H4 (cell line): ENCODE measurements around the gene GUCD1. TPM values are rescaled to one million over a fixed set of nuclear protein-coding genes. Genes with fewer than 3 reads are reported as not detected.

Source experiments
- DNase-seq: peaks from one replicate; pipeline ENCODE4 v3.0.0-alpha.2; 2015; ENCODE audit warnings: low spot score
- total RNA-seq: library from RNA; depleted of rRNA; stranded (reverse); fragments of >200 nt; shearing (Covaris generic); gene quantifications from 2 replicates; pipeline ENCODE4 v1.2.3, GENCODE V29; 2014

Gene GUCD1
- total RNA-seq, 1 experiment from 2014 or later = 42.2 TPM

- no peak for DNase-seq
These were observed 35.7 kb upstream of the GUCD1 start for GRCh38 chr22:24590596-24591173.

- DNase-seq = no peak
These were observed 34.6 kb upstream of the GUCD1 start for GRCh38 chr22:24589518-24590030.

DNA sequence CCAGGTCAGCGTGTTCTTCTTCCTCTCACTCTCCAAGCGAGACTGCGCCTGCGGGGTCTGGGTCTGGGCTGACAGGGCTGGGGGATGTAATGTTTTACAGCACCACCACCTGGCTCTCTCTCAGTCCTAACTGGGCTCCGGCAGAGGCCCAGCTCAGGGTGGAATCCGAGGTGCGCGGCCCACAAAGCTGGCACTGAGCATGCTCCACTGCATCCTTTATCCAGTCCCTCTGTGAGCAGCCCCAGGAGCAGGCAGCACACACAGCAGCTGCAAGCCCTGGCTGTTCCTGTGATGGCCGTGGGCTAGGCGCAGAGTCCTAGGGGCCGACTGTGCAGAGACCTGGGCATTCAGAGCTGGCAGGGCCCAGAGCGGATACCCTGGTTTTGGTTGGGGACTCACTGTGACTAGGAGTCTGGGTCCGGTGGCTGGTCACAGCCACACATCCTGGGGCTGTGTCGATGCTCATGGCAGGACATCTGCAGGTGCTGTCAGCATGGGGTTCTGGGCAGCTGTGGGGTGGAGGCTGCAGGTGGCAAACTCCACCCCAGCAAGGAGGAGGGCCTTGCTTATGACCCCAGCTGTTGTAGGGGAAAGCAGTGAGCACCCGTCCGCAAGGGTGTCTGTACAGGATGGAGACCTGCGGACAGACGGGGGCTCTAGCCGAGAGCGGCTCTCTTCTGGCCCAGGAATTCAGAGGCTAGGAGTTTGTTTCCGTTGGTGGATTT is 34.0 kb upstream of the GUCD1 start:
- no peak for DNase-seq

GRCh38 chr22:24588381-24588756 is 33.4 kb upstream of the GUCD1 start:
- no peak for DNase-seq

DNA sequence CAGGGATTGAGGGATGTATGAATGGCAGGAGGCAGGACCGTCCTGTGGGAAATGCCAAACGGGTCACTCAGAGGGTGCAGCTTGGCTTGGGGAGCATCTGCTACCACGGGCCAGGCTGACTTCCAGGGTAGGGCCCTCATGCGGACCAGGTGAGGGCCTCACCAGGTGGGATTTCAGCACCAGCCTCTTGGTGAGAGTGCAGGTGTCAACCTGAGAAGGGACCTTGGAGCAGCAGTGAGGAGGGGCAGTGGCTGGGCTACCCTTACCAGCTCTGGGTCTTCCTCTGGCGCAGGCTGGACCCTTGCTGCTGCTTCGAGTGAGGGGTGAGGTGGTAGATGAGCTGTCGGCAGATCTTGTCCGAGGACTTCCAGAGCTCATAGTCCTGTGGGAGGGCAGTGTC is 33.0 kb upstream of the GUCD1 start:
- DNase-seq = no peak

GRCh38 chr22:24587251-24587650 is 32.3 kb upstream of the GUCD1 start:
- DNase-seq = no peak

DNA sequence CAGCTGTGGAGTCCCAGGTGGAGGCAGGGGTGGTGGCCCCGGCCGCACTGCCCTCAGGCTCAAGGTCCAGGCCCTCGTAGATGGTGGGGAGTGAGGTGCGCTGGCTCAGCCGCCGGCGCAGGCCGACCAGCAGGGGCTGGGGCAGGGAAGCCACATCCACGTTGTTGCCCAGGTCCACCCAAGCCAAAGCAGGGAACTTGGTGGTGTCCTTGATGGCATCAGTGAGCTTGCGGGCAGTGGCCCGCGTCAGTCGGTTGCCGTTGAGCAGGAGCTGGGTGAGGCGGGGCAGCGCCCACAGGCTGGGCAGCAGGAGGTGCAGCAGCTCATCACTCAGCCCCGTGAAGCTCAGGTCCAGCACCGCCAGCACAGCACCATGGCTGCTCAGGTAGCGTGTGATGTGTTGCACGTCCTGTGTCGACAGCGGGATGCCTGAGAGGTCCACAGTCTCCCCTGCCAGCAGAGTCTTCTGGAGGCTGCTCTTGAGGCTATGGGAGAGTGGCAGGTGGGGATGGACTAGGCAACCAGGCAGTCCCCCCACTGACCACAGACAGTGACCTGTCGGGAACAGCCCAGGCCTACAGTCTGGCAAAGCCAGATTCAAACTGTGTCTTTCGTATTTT is 31.1 kb upstream of the GUCD1 start:
- no peak for DNase-seq

DNA sequence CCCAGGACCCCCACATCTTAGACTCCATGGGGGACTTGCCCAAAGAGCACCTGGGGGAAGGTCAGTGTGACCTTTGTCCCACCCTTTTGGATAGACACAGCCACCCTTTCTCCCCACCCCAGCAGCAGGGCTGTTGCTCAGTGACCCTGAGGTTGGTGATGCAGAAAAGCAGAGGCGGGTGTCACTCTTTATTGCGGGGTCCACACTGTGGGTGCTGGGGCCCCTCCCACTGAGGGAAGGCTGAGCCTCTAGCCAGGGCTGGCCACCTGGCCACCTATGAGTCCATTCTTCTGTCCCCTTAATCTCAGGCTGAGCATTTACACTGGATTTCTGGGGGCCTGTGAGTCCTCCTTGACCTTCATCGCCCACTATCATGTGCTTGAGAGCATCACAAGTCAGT is 30.5 kb upstream of the GUCD1 start:
- DNase-seq = no peak

DNA sequence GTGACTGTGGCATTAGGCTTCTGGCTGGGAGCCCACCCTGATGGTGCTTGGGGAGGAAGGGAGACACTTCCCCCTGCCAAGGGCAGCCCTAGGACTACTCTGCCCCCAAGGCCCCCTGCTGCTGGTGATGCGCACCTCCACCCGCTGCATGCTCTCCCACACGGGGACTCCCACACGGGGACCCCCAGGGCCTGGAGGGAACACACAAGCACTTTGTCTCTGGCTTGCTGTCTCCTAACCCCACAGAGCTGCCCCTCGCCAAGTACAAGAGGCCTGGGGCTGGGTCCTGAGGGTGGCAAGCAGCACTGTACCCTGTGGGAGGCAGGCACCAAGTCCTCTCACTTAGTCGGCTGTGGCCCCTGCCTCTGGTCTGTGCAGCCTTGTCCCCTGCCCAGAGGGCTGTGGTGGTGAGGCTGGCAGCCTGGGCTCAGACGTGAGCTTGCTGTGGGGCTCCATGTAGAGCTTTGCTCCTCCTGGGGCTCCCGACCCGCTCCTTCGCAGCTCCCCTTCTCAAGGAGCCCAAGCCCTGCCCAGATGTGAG is 30.0 kb upstream of the GUCD1 start:
- DNase-seq = no peak

GRCh38 chr22:24584166-24584790 is 29.3 kb upstream of the GUCD1 start:
- DNase-seq = no peak

- DNase-seq = peak; percentile 20
These were observed 28.6 kb upstream of the GUCD1 start for GRCh38 chr22:24583221-24584165.

GRCh38 chr22:24582056-24582814 is 27.3 kb upstream of the GUCD1 start:
- DNase-seq = no peak

DNA sequence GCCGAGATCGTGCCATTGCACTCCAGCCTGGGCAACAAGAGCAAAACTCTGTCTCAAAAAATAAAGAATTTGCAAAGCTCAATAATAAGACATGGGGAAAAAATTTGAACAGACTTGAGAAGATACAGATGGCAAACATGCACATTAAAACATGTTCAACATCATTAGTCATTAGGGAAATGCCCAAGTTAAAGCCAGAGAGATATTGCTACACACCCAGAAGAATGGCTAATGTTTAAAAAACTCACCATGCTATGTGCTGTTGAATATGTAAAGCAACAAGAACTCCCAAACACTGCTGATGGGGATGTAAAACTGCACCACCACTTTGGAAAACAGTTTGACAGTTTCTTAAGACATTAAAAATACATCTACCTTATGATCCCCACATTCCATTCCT is 25.3 kb upstream of the GUCD1 start:
- no peak for DNase-seq

- no peak for DNase-seq
These were observed 24.3 kb upstream of the GUCD1 start for GRCh38 chr22:24579258-24579601.

DNA sequence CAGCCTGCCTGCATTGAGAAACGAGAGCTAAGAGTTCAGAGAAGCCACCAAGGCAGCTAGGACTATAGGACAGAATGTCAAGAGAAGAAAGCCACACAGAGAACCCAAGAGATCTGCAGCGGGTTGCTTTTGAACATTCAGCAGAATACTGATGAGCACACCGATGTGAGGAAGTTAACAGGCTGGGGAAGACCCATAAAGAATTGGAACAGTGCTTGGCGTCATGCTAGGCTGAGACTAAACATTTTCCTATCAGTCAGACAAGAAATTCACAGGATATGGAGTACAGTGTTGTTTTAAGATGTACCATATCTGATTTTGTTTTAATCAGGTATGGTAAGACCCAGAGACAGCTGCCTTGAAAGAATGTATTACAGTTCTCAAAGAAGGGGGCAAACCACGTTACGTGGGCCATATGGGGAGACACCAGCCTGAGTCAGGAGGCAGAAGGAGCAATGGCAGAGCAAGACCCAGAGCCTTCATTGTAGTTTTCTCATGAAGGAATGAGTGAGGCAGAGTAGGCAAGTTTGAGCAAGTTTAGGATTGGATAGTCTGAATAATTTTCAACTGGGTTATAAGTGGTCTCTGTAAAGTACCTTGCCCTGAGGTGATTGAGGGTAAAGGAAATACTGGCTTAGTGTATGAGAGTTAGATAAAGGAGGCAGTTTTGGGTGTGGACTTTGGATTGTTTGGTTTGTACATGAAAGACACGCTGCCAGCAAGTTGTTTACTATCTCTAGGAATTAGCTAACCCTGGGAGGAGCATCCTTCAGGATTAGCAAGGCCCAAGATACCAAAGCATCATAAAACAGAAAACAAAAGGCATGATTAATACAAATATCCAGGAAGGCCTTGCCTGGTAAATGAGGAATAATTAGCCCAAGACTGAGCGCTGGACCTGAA is 23.7 kb upstream of the GUCD1 start:
- DNase-seq = no peak

GRCh38 chr22:24576778-24577177 is 21.8 kb upstream of the GUCD1 start:
- DNase-seq = no peak

DNA sequence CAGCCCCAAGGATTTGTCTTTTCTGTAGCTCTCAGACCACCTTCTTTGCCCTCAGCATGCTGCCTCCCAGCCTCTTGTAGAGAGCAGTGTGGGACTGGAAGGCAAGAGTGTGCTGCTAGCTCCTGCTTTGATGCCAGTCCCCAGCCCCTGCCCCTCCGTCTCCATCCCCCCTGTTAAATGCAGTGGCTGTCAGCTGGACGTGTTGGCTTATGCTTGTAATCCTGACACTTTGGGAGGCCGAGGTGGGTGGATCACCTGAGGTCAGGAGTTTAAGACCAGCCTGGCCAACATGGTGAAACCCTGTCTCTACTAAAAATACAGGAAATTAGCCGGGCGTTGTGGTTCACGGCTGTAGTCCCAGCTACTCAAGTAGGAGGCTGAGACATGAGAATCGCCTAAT is 16.3 kb upstream of the GUCD1 start:
- no peak for DNase-seq

DNA sequence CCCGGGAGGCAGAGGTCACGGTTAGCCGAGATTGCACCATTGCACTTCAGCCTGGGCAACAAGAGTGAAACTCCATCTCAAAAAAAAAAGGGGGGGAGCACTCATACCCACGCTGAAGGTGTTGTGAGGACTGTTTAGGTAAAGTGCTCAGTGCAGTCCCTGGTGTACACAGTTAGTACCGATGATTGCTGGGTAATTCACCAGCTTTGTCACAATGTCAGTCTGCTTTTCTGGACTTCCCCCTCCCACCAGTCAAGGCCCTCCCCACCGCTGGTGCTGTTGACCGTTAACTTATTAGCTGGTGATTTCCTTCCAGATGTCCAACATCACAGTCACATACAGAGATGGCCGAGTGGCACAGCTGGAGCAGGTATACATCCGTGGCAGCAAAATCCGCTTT is 12.7 kb upstream of the GUCD1 start:
- no peak for DNase-seq

GRCh38 chr22:24566899-24567511 is 12.1 kb upstream of the GUCD1 start:
- no peak for DNase-seq
